Ishikawa (cell line): ENCODE data around the gene ZBTB46.

Source experiments
- CEBPB ChIP-seq: IDR thresholded peaks from 2 replicates; pipeline ENCODE4 v1.6.1; 2012
- CREB1 ChIP-seq: IDR thresholded peaks from 2 replicates; pipeline ENCODE4 v1.6.1; 2012; ENCODE audit warnings: low read depth
- EGR1 ChIP-seq: IDR thresholded peaks from 2 replicates; pipeline ENCODE4 v1.6.1; 2012
- EP300 ChIP-seq: IDR thresholded peaks from 2 replicates; pipeline ENCODE4 v1.6.1; 2012; ENCODE audit warnings: borderline replicate concordance
- FOXM1 ChIP-seq: IDR thresholded peaks from 2 replicates; pipeline ENCODE4 v1.6.1; 2012; ENCODE audit warnings: low read depth, borderline replicate concordance
- NFIC ChIP-seq: IDR thresholded peaks from 2 replicates; pipeline ENCODE4 v1.6.1; 2012
- RAD21 ChIP-seq: IDR thresholded peaks from 2 replicates; pipeline ENCODE4 v1.6.1; 2012; ENCODE audit warnings: low read depth
- REST ChIP-seq: IDR thresholded peaks from 2 replicates; pipeline ENCODE4 v1.6.1; 2012; ENCODE audit warnings: low read depth, mild to moderate bottlenecking
- TAF1 ChIP-seq: IDR thresholded peaks from 2 replicates; pipeline ENCODE4 v1.6.1; 2012; ENCODE audit warnings: low read depth, mild to moderate bottlenecking
- TCF12 ChIP-seq: IDR thresholded peaks from 2 replicates; pipeline ENCODE4 v1.6.1; 2012; ENCODE audit warnings: low read depth
- TEAD4 ChIP-seq: IDR thresholded peaks from 2 replicates; pipeline ENCODE4 v1.6.1; 2012
- USF1 ChIP-seq: IDR thresholded peaks from 2 replicates; pipeline ENCODE4 v1.6.1; 2012
- YY1 ChIP-seq: IDR thresholded peaks from 2 replicates; pipeline ENCODE4 v1.6.1; 2012; ENCODE audit warnings: low read depth
- ZBTB7A ChIP-seq: IDR thresholded peaks from 2 replicates; pipeline ENCODE4 v1.6.1; 2012; ENCODE audit warnings: low read depth
- TF ChIP-seq, protein P1 (sequence below): IDR thresholded peaks from 2 replicates; pipeline ENCODE4 v1.6.1; 2012

Gene ZBTB46

GRCh38 chr20:63735859-63736718 is 95.0 kb downstream of the ZBTB46 start, which contains the start of gene LIME1:
TSS of gene LIME1 (plus strand) at chr20:63736664. CDS start at chr20:63737550, 886 bp downstream.
- no peak for TF ChIP-seq CREB1
- no peak for TF ChIP-seq EGR1
- no peak for TF ChIP-seq FOXM1
- no peak for TF ChIP-seq TCF12
- no peak for TF ChIP-seq RAD21
- no peak for TF ChIP-seq CEBPB
- no peak for TF ChIP-seq TAF1
- TF ChIP-seq TEAD4, result no peak
- TF ChIP-seq USF1, result no peak
- TF ChIP-seq REST, result no peak
- no peak for TF ChIP-seq NFIC
- TF ChIP-seq YY1, result no peak
- no peak for TF ChIP-seq EP300
- TF ChIP-seq ZBTB7A, result no peak
- TF ChIP-seq, protein P1, sequence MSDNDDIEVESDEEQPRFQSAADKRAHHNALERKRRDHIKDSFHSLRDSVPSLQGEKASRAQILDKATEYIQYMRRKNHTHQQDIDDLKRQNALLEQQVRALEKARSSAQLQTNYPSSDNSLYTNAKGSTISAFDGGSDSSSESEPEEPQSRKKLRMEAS, result no peak

DNA sequence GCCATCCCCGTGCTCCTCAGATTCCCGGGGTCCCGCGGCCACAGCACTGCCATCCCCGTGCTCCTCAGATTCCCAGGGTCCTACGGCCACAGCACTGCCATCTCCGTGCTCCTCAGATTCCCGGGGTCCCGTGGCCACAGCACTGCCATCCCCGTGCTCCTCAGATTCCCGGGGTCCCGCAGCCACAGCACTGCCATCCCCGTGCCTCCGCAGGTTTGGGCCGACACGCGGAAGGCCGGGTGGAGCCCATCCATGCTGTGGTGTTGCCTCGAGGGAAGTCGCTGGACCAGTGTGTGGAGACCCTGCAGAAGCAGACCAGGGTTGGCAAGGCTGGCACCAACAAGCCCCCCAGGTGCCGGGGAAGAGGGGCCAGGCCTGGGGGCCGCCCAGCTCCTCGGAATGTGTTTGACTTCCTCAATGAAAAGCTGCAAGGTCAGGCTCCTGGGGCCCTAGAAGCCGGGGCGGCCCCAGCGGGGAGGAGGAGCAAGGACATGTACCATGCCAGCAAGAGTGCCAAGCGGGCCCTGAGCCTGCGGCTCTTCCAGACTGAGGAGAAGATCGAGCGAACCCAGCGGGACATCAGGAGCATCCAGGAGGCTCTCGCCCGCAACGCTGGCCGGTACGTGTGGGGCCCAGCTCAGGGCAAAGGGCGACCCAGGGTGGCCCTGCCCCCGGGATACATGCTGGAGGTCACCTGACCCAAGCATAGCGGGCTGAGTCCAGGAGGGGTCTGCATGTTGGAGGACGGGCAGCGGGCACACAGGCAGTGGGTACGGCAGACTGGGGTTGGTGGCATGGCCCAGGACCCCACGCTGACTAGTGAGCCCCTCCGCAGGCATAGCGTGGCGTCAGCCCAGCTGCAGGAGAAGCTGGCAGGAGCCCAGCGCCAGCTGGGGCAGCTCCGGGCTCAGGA is 95.9 kb downstream of the ZBTB46 start:
- no peak for TF ChIP-seq NFIC
- TF ChIP-seq, protein P1, result no peak

DNA sequence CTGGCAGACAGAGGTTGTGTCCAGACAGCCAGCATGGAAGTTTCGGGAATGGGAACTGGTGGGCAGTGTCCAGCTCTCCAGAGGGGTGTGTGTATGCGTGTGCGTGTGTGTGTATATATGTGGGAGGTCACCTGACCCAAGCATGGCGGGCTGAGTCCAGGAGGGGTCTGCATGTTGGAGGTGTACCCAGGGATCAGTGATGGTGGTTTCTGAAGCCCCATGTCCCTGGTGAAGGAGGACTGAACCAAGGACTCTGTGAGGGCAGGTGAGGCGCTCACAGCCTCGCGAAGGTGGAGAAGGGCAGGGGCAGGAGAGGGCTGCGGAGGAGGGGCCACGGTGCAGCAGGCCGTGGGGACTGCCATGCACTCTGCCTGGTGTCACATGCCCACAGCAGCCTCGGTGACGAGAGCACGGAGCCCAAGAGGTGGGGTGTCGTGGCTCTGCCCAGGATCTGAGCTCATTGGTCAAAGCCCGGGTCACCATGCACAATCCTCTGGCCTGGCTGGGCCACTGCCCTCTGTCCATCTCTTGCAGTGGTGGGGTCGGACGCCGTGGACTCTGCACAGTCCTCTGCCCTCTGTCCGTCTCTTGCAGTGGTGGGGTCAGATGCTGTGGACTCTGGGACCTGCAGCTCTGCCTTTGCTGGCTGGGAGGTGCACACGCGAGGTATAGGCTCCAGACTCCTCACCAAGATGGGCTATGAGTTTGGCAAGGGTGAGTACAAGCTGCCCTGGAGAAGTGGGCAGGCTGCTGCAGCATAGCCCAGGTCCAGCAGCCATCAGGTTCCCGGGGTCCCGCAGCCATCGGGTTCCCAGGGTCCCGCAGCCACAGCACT is 96.7 kb downstream of the ZBTB46 start:
- TF ChIP-seq CREB1, result no peak
- TF ChIP-seq USF1, result no peak
- no peak for TF ChIP-seq EGR1
- TF ChIP-seq EP300, result no peak
- no peak for TF ChIP-seq REST
- no peak for TF ChIP-seq FOXM1

- no peak for TF ChIP-seq CREB1
- TF ChIP-seq USF1, result no peak
- TF ChIP-seq REST, result no peak
- no peak for TF ChIP-seq ZBTB7A
- TF ChIP-seq EGR1, result no peak
- no peak for TF ChIP-seq RAD21
- no peak for TF ChIP-seq YY1
- TF ChIP-seq TAF1, result no peak
- no peak for TF ChIP-seq EP300
- TF ChIP-seq, protein P1, result no peak
- TF ChIP-seq TCF12, result no peak
- no peak for TF ChIP-seq FOXM1
- no peak for TF ChIP-seq NFIC
- TF ChIP-seq TEAD4, result no peak
- TF ChIP-seq CEBPB, result no peak
Measured at GRCh38 chr20:63733579-63734081, 97.4 kb downstream of the ZBTB46 start.
